GM21529 (cell line): ENCODE data around the gene FUCA1.
"Not testable (repeated sequence)": the region's sequence is repeated elsewhere in the genome, so short reads cannot be mapped to it uniquely, and the experiment has no call there.

ENCODE experiments used
- ATAC-seq: cut with Tn5 transposase; IDR thresholded peaks from one replicate; pipeline ENCODE4 v1.9.1; 2021; ENCODE audit not compliant: unreplicated experiment

The FUCA1 gene

GRCh38 chr1:23867895-23868556 lies at the start of gene FUCA1:
Gene FUCA1, minus strand, starts transcription at chr1:23868290. Its CDS starts 4 bp downstream, at chr1:23868286.
- peak; percentile 89 for ATAC-seq

GRCh38 chr1:23916209-23917131 lies 48.4 kb upstream of the FUCA1 start:
- ATAC-seq: peak; percentile 75

DNA sequence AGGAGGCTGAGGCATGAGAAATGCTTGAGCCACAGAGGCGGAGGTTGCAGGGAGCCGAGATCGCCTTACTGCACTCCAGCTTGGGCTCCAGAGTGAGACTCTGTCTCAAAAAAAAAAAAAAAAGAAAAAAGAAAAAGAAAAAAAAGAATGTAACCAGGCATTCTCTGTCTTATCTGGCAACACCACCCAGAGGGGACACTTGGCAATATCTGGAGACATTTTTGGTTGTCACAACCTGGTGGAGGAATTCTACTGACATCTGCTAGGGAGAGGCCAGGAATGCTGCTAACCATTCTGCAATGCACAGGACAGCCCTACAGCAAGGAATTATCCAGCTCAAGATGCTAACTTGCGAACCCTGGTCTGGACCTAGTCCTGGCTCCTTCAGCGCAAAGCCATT lies 47.4 kb upstream of the FUCA1 start:
- ATAC-seq: no peak

GRCh38 chr1:23914921-23915320 lies 46.8 kb upstream of the FUCA1 start:
- ATAC-seq: no peak

- no peak for ATAC-seq
Measured at GRCh38 chr1:23913212-23913880, 45.3 kb upstream of the FUCA1 start, which contains the start of gene CNR2. Gene CNR2, minus strand, starts transcription at chr1:23913362. Its CDS starts 37,745 bp downstream, at chr1:23875617.

GRCh38 chr1:23911921-23912320 lies 43.8 kb upstream of the FUCA1 start:
- ATAC-seq: no peak

DNA sequence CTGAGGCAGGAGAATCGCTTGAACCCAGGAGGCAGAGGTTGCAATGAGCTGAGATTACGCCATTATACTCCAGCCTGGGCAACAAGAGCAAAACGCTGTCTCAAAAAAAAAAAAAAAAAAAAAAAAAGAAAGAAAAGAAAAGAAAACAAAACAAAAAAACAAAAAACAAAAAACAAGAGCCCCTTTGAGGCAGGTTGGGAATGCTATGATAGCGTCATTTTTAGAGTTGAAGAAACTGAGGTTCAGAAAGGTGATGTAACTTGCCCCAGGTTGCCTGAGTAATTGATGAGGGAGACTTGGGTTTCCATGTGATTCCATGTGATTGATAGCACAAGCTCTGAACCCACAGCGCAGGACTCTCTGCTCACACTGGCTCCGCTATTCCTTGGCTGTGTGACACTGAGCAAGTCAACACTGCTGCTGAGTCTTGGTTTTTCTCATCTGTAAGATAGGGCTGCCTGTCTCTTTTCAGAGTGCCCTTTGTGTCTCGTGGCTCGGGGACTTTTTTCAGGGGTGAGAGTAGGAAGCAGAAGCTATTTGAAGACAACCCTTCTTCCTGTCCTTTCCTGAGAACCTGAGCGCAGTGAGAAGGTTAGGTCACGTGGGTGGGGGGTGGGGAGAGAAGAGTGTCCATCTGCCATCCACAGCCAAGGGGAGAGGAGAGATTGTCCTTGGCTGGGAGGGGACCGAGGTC lies 42.6 kb upstream of the FUCA1 start:
- no peak for ATAC-seq

DNA sequence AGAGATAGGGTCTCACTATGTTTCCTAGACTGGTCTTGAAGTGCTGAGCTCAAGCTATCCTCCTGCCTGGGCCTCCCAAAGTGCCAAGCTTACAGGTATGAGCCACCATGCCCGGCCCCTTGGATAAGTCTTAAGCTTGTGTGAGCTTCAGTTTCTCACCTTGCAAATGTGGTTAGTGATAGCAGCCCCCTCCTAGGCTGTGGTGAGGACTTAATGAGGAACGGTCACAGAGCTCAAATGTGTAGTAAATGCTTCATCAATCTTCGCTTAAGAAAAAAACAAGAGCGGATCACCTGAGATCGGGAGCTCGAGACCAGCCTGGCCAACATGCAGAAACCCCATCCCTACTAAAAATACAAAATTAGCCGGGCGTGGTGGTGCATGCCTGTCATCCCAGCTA lies 42.1 kb upstream of the FUCA1 start:
- no peak for ATAC-seq

DNA sequence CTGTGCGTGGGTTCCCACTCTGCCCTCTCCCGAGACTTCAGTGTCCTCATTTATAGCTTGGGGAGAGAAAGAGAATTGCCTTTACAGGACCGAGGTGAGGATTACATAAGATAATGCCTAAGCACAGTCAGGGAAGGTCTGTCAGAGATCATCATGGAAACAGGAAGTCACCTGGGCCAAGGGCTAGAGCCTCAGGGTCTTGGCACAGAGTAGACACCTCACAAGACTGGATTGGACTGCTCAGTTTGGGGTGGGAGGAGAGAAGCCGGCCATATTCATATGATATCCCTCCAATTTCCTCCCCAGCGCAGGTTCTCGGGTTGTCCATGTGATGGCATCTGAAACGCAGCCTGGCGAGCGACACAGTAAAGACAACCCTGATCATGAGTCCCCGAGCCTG lies 41.3 kb upstream of the FUCA1 start:
- peak; percentile 22 for ATAC-seq

- peak; percentile 27 for ATAC-seq
Measured at GRCh38 chr1:23908453-23909341, 40.6 kb upstream of the FUCA1 start.

- ATAC-seq: no peak
Measured at GRCh38 chr1:23906731-23907130, 38.6 kb upstream of the FUCA1 start.

DNA sequence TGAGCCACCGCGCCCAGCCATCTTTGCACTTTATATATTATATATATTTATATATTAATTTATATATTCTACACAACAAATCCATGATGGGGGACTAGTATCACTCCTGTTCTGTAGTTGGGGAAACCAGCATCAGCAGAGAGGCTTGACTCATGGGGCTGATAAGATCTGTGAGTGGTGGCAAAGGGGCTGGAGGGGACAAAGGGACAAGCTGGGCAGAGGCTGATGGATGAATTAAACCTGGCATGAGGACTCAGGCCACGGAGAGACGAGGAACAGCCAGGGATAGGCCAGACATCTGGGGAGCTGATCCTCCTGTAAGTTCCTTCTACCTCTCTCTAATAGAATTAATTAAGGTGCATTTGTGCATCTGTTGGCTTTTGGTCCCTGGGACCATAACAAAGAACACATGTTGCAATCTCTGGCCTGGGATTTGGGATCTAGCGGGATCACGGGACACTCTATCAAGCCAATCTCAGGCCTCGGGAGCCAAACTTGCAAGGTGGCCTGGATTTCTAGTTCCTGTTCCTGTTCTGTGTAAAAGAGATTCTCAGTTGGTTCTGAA lies 37.5 kb upstream of the FUCA1 start:
- ATAC-seq: no peak

DNA sequence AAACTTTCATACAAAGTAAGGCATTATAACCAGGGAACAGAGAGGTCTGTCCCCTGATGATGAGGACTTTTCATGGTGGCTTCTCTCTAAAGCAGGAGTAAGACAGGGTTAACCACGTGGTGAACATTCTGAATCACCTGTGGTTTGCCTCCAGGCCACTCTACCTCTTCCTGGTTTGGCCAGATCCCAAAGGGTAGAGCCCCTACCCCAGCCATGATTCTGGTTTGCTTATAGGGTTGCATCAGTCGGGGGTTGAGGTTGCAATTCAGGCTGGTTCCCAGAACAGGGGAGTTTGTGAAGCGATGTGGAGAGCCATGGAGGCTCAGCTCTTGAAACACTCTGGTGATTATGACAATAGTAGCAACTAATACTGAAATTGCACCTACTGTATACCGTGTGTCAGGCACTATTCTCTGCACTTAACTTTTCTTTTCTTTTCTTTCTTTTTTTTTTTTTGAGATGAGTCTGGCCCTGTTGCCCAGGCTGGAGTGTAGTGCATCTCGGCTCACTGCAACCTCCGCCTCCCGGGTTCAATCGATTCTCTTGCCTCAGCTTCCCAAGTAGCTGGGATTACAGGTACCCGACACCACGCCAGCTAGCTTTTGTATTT lies 36.8 kb upstream of the FUCA1 start:
- ATAC-seq: peak; percentile 43

DNA sequence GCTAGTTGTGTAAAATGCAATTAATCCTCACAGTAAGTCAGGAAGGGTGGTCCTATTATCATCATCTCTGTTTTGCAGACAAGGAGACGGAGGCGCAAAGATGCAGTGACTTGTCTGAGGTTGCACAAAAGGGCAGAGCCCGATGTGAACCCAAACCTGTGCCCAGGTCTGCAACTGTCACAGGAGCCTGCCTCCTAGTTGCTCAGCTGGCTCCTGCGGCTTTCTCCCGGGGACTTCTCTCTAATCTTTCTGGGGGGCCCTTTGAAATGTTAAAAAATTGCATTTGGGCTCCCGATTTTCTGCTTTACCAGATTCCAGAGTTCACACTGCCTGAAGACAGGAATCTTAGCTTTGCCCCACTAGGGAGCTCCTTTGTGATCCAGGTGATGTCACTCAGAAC lies 35.7 kb upstream of the FUCA1 start:
- ATAC-seq: no peak

- ATAC-seq: no peak
Measured at GRCh38 chr1:23902321-23903278, 34.5 kb upstream of the FUCA1 start.

DNA sequence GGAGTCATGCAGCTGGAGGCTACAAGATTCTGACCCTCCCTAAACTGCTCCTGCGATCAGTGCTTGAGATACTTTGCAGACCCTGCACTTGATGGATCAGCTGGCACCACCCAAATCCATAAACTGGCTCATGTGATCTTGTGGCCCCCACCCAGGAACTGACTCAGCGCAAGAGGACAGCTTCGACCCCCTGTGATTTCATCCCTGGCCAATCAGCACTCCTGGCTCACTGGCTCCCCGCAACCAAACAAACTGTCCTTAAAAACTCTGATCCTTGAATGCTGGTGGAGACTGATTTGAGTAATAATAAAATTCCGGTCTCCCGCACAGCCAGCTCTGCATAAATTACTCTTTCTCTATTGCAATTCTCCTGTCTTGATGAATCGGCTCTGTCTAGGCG lies 31.9 kb upstream of the FUCA1 start:
- ATAC-seq: not testable (repeated sequence)

DNA sequence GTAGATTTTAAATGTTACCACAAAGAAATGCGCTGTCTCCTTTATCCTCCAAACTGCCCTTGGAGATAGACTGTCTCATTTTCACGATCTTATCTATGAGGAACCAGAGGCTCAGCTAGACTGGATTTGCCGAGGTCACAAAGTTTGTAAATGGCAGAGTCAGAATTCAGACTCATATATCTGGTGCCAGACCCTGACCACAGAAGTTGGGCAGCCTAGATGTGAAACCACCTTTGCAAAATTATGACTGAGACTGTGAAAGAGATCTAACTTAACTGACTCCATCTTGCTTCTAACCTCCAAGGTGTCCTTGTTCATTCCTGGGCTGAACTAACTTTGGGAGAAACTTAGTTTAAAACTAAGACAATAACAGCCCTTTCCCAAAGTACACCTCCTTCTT lies 31.0 kb upstream of the FUCA1 start:
- no peak for ATAC-seq

GRCh38 chr1:23897083-23897482 lies 29.0 kb upstream of the FUCA1 start:
- ATAC-seq: no peak
